ENCODE measurements around the gene TBX1.
"Not testable (repeated sequence)": the region's sequence is repeated elsewhere in the genome, so short reads cannot be mapped to it uniquely, and the experiment has no call there.

Gene TBX1

GRCh38 chr22:19784384-19785175 is 24.0 kb downstream of the TBX1 start:
- no peak for DNase-seq (ENCODE audit: low spot score)

- DNase-seq (ENCODE audit: low spot score), result no peak
Measured at GRCh38 chr22:19785461-19786263, 25.1 kb downstream of the TBX1 start.

- DNase-seq (ENCODE audit: low spot score), result no peak
Measured at GRCh38 chr22:19786264-19786585, 25.6 kb downstream of the TBX1 start.

GRCh38 chr22:19786959-19787848 is 26.6 kb downstream of the TBX1 start:
- DNase-seq (ENCODE audit: low spot score), result no peak

GRCh38 chr22:19787849-19788141 is 27.2 kb downstream of the TBX1 start:
- no peak for DNase-seq (ENCODE audit: low spot score)

- no peak for DNase-seq (ENCODE audit: low spot score)
Measured at GRCh38 chr22:19788661-19789225, 28.2 kb downstream of the TBX1 start.

GRCh38 chr22:19789406-19789805 is 28.8 kb downstream of the TBX1 start:
- DNase-seq (ENCODE audit: low spot score), result no peak

GRCh38 chr22:19789828-19790227 is 29.2 kb downstream of the TBX1 start:
- no peak for DNase-seq (ENCODE audit: low spot score)

- DNase-seq (ENCODE audit: low spot score), result no peak
Measured at GRCh38 chr22:19791243-19791642, 30.7 kb downstream of the TBX1 start.

GRCh38 chr22:19791894-19792293 is 31.3 kb downstream of the TBX1 start:
- no peak for DNase-seq (ENCODE audit: low spot score)

- not testable (repeated sequence) for DNase-seq (ENCODE audit: low spot score)
Measured at GRCh38 chr22:19792383-19792896, 31.9 kb downstream of the TBX1 start.

GRCh38 chr22:19793161-19793560 is 32.6 kb downstream of the TBX1 start:
- no peak for DNase-seq (ENCODE audit: low spot score)

- DNase-seq (ENCODE audit: low spot score), result no peak
Measured at GRCh38 chr22:19793661-19794310, 33.2 kb downstream of the TBX1 start.

- no peak for DNase-seq (ENCODE audit: low spot score)
Measured at GRCh38 chr22:19795617-19796008, 35.0 kb downstream of the TBX1 start.

- no peak for DNase-seq (ENCODE audit: low spot score)
Measured at GRCh38 chr22:19796160-19796559, 35.6 kb downstream of the TBX1 start.

- no peak for DNase-seq (ENCODE audit: low spot score)
Measured at GRCh38 chr22:19797086-19798002, 36.8 kb downstream of the TBX1 start.

GRCh38 chr22:19798003-19798665 is 37.6 kb downstream of the TBX1 start:
- DNase-seq (ENCODE audit: low spot score), result no peak

GRCh38 chr22:19798891-19799293 is 38.3 kb downstream of the TBX1 start:
- DNase-seq (ENCODE audit: low spot score), result no peak

GRCh38 chr22:19799322-19800190 is 39.0 kb downstream of the TBX1 start:
- DNase-seq (ENCODE audit: low spot score), result no peak

All from HuH-7 (cell line).